Renal cortical epithelial cell (primary cell): Measurements from ENCODE around the gene TBPL1. TPM values are rescaled to one million over a fixed set of nuclear protein-coding genes. Genes with fewer than 3 reads are reported as not detected.

ENCODE experiments used
- total RNA-seq: library from RNA; depleted of rRNA; stranded (reverse); fragments of >200 nt; gene quantifications from 2 replicates; pipeline ENCODE4 v1.2.3, GENCODE V29; 2014

The TBPL1 gene
- total RNA-seq, 1 donor from 2014 or later = 23.5 TPM

Other genes starting within 250 kb of the TBPL1 start
- not detected in 2 replicates for gene TCF21, start 64.1 kb upstream of the TBPL1 start, total RNA-seq
- 1.8 and 3.6 TPM in 2 replicates for gene SLC2A12, start 99.4 kb downstream of the TBPL1 start, total RNA-seq